Epithelial cell of proximal tubule (primary cell): ENCODE results near the gene CDK5RAP2. TPM values are rescaled to one million over a fixed set of nuclear protein-coding genes. Genes with fewer than 3 reads are reported as not detected.

Experiments
- DNase-seq: peaks from one replicate; pipeline ENCODE4 v3.0.0-alpha.2; 2011; ENCODE audit warnings: low read depth
- H3K4me3 ChIP-seq: 2 replicates; pipeline ENCODE4 v1.5.1; 2011; ENCODE audit warnings: low read depth, mild to moderate bottlenecking, low read length
- CTCF ChIP-seq: conservative IDR thresholded peaks from 2 replicates; pipeline ENCODE4 v1.5.1; 2012; ENCODE audit warnings: low read depth, mild to moderate bottlenecking, low read length
- total RNA-seq: library from RNA; depleted of rRNA; stranded (reverse); fragments of >200 nt; gene quantifications from 2 replicates; pipeline ENCODE4 v1.2.3, GENCODE V29; 2015

The CDK5RAP2 gene
- total RNA-seq, 1 donor from 2014 or later = 38.7 TPM

- no peak overlapping the region for H3K4me3 ChIP-seq
- no peak for DNase-seq
- TF ChIP-seq CTCF = no peak
These were observed 133.3 kb downstream of the CDK5RAP2 start for GRCh38 chr9:120446671-120447070.

GRCh38 chr9:120443976-120444375 lies 136.0 kb downstream of the CDK5RAP2 start:
- no peak for TF ChIP-seq CTCF
- DNase-seq = no peak
- H3K4me3 ChIP-seq = no peak overlapping the region

- DNase-seq = no peak
- TF ChIP-seq CTCF = no peak
- no peak overlapping the region for H3K4me3 ChIP-seq
These were observed 136.5 kb downstream of the CDK5RAP2 start for GRCh38 chr9:120443489-120443888.

GRCh38 chr9:120442308-120442995 lies 137.5 kb downstream of the CDK5RAP2 start:
- DNase-seq = no peak
- no peak for TF ChIP-seq CTCF
- H3K4me3 ChIP-seq = no peak overlapping the region

GRCh38 chr9:120441426-120442307 lies 138.3 kb downstream of the CDK5RAP2 start:
- DNase-seq = no peak
- no peak for TF ChIP-seq CTCF
- no peak overlapping the region for H3K4me3 ChIP-seq

GRCh38 chr9:120440791-120441190 lies 139.2 kb downstream of the CDK5RAP2 start:
- TF ChIP-seq CTCF = no peak
- no peak for DNase-seq
- H3K4me3 ChIP-seq = no peak overlapping the region
